Measurements from ENCODE around the gene G6PC1. TPM values are rescaled to one million over a fixed set of nuclear protein-coding genes. Genes with fewer than 3 reads are reported as not detected.

Gene G6PC1
- total and polyA plus RNA-seq, 2 of the 13 experiments (the other 11 are each of a cell fraction or from before 2014, with no cell fraction given), result 1.7 to 37.9 TPM

- TF ChIP-seq KDM3A (CRISPR knock-in tag; IDR thresholded peaks at IDR 0.05; ENCODE audit: low read depth) (no peak), MAZ (IDR thresholded peaks at IDR 0.05; ENCODE audit: borderline replicate concordance, low read depth, low read length) (0 out of 2 replicates have a peak, but pooled peaks have one; percentile 51), MAZ (CRISPR knock-in tag; IDR thresholded peaks at IDR 0.05; ENCODE audit: low read depth) (no peak), MAFF (IDR thresholded peaks at IDR 0.05; ENCODE audit: low read depth, low read length) (no peak), GRHL1 (CRISPR knock-in tag; conservative IDR thresholded peaks at IDR 0.05) (no peak), ZNF256 (CRISPR knock-in tag; conservative IDR thresholded peaks at IDR 0.05) (no peak), TAF15 (IDR thresholded peaks at IDR 0.05; ENCODE audit: low read depth, low read length, poor library complexity, severe bottlenecking) (no peak), SIX4 (CRISPR knock-in tag; IDR thresholded peaks at IDR 0.05) (peak; percentile 19; the same call in 1 of the 2 replicates), ZNF839 (CRISPR knock-in tag; IDR thresholded peaks at IDR 0.05; ENCODE audit: borderline replicate concordance) (no peak), SIN3A (IDR thresholded peaks at IDR 0.05; ENCODE audit: borderline replicate concordance, low read depth, low read length) (0 out of 2 replicates have a peak, but pooled peaks have one; percentile 49), FUBP1 (CRISPR knock-in tag; IDR thresholded peaks at IDR 0.05; ENCODE audit: borderline replicate concordance) (no peak), HNF4A (CRISPR knock-in tag; IDR thresholded peaks at IDR 0.05) (peak; percentile 85), NFRKB (IDR thresholded peaks at IDR 0.05) (no peak), RBAK (CRISPR knock-in tag; IDR thresholded peaks at IDR 0.05) (no peak), RARG (CRISPR knock-in tag; IDR thresholded peaks at IDR 0.05; ENCODE audit: low read depth) (no peak), DNMT3B (CRISPR knock-in tag; conservative IDR thresholded peaks at IDR 0.05) (no peak), MTA1 (CRISPR knock-in tag; IDR thresholded peaks at IDR 0.05; ENCODE audit: borderline replicate concordance) (no peak; the same call in 1 of the 2 replicates), RARA (CRISPR knock-in tag; IDR thresholded peaks at IDR 0.05) (peak; percentile 98), BRD4 (CRISPR knock-in tag; IDR thresholded peaks at IDR 0.05) (no peak), ZNF276 (CRISPR knock-in tag; IDR thresholded peaks at IDR 0.05; ENCODE audit: low read depth) (no peak; the same call in 1 of the 2 replicates), NFIC (IDR thresholded peaks at IDR 0.05; ENCODE audit: low read length) (peak; percentile 43; the same call in 1 of the 2 replicates), TCF7 (IDR thresholded peaks at IDR 0.05; ENCODE audit: low read depth) (no peak), SALL2 (CRISPR knock-in tag; IDR thresholded peaks at IDR 0.05) (no peak), SMARCE1 (IDR thresholded peaks at IDR 0.05; ENCODE audit: borderline replicate concordance) (no peak), RFXANK (CRISPR knock-in tag; IDR thresholded peaks at IDR 0.05) (no peak)
- TF ChIP-seq, protein P1, sequence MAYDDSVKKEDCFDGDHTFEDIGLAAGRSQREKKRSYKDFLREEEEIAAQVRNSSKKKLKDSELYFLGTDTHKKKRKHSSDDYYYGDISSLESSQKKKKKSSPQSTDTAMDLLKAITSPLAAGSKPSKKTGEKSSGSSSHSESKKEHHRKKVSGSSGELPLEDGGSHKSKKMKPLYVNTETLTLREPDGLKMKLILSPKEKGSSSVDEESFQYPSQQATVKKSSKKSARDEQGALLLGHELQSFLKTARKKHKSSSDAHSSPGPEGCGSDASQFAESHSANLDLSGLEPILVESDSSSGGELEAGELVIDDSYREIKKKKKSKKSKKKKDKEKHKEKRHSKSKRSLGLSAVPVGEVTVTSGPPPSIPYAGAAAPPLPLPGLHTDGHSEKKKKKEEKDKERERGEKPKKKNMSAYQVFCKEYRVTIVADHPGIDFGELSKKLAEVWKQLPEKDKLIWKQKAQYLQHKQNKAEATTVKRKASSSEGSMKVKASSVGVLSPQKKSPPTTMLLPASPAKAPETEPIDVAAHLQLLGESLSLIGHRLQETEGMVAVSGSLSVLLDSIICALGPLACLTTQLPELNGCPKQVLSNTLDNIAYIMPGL (CRISPR knock-in tag; IDR thresholded peaks at IDR 0.05; ENCODE audit: borderline replicate concordance in 1 of 2, low read depth in 1 of 2), result peak in 1 of 2 experiments; percentile 37; a peak in 1 of 4 replicates
These were observed 34.9 kb upstream of the G6PC1 start (continued) for GRCh38 chr17:42865638-42866094.

Data from HepG2 (cell line).